Measurements from ENCODE around the gene HSD11B2. TPM values are rescaled to one million over a fixed set of nuclear protein-coding genes. Genes with fewer than 3 reads are reported as not detected.
A peak's percentile ranks its signal among the peaks of the same experiment; 100 is the strongest.

The HSD11B2 gene
- total RNA-seq, 1 experiment from 2014 or later: 10.2 TPM

- peaks cover 10% of the 10 kb centered on the region for H3K4me1 Mint-ChIP-seq (ENCODE audit: low read depth, unreplicated experiment)
- no peaks in the 10 kb centered on the region for H3K9me3 Mint-ChIP-seq (ENCODE audit: low read depth, unreplicated experiment)
- no peaks in the 10 kb centered on the region for H3K27me3 Mint-ChIP-seq (ENCODE audit: unreplicated experiment)
- intact Hi-C loops (cut with micrococcal nuclease; ENCODE audit: unreplicated experiment): no loop called here
- peak overlapping the region; percentile 99 for H3K27ac Mint-ChIP-seq (ENCODE audit: unreplicated experiment)
- no peak for TF ChIP-seq CTCF (IDR thresholded peaks at IDR 0.05; ENCODE audit: unreplicated experiment)
- peak overlapping the region; percentile 100 for H3K4me3 Mint-ChIP-seq (ENCODE audit: low read depth, unreplicated experiment)
- BruUV-seq (replicated peaks): TSS peak; percentile 68
- H3K36me3 Mint-ChIP-seq (ENCODE audit: insufficient read depth, unreplicated experiment): peaks cover 29% of the 10 kb centered on the region
- CTCF ChIA-PET: interaction anchor here (0.9 to 2.4 kb wide), 8 partner anchors 10 to 178 kb away, joined by 3 to 26 read pairs (median 8); partner anchors contain the start of gene ACD
- DNase-seq: peak; percentile 21
Measured at GRCh38 chr16:67481561-67482232, 50.8 kb downstream of the HSD11B2 start.

DNA sequence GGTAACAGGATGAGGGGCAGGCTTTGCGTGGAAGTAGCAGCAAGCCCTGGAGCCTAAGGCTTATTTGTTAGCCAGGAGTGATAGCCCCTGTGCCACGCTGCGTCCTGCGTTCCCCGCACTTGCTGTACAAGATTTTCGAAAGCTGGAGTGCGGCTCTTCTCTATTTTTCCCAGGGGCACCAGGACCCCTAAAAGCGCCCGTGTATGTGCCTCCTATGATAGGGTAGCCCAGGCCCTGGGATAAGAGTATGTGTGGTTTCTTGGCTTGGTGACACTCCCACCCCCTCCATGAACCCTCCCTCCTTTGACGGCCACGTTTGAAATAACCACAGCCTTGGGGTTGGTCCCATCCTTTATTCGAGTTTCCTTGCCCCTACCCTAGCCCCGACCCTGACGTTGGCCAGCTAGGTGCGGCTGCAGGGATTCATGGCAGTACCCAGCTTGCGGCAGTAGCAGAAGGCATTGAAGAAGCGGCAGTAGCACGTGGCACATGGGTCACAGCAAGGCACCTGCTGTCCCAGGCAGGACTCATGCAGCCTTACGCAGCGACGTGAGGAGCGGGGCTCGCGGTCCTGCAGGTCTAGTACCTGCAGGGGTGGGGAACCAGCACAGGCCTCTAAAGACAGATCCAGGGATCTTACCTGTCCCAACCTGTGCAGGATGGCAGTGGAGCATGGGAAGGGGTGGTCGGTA is 51.5 kb downstream of the HSD11B2 start:
- BruUV-seq (replicated peaks): no TSS peak
- Mint-ChIP-seq H3K4me3 (ENCODE audit: low read depth, unreplicated experiment) (peak overlapping the region; percentile 100), H3K36me3 (ENCODE audit: insufficient read depth, unreplicated experiment) (peaks cover 29% of the 10 kb centered on the region), H3K9me3 (ENCODE audit: low read depth, unreplicated experiment) (no peaks in the 10 kb centered on the region), H3K4me1 (ENCODE audit: low read depth, unreplicated experiment) (peaks cover 10% of the 10 kb centered on the region), H3K27me3 (ENCODE audit: unreplicated experiment) (no peaks in the 10 kb centered on the region), H3K27ac (ENCODE audit: unreplicated experiment) (no peak overlapping the region)
- TF ChIP-seq CTCF (IDR thresholded peaks at IDR 0.05; ENCODE audit: unreplicated experiment): no peak
- intact Hi-C loops (cut with micrococcal nuclease; ENCODE audit: unreplicated experiment): no loop called here
- no peak for DNase-seq
- CTCF ChIA-PET: no interaction called here

GRCh38 chr16:67483150-67483549 is 52.2 kb downstream of the HSD11B2 start, which contains the start of gene AGRP:
Gene AGRP (minus strand): TSS chr16:67483547. CDS start chr16:67483398, 149 bp downstream.
- Mint-ChIP-seq H3K27ac (ENCODE audit: unreplicated experiment) (no peak within 1 kb of the TSS), H3K27me3 (ENCODE audit: unreplicated experiment) (no peaks in the 10 kb centered on the region), H3K36me3 (ENCODE audit: insufficient read depth, unreplicated experiment) (peaks cover 29% of the 10 kb centered on the region), H3K4me3 (ENCODE audit: low read depth, unreplicated experiment) (no peak within 1 kb of the TSS), H3K9me3 (ENCODE audit: low read depth, unreplicated experiment) (no peaks in the 10 kb centered on the region), H3K4me1 (ENCODE audit: low read depth, unreplicated experiment) (peaks cover 10% of the 10 kb centered on the region)
- intact Hi-C loops (cut with micrococcal nuclease; ENCODE audit: unreplicated experiment): no loop called here
- BruUV-seq (replicated peaks): no TSS peak
- TF ChIP-seq CTCF (IDR thresholded peaks at IDR 0.05; ENCODE audit: unreplicated experiment): no peak
- DNase-seq: no peak
- CTCF ChIA-PET: no interaction called here

GRCh38 chr16:67483731-67484525 is 53.0 kb downstream of the HSD11B2 start:
- DNase-seq: no peak
- no TSS peak for BruUV-seq (replicated peaks)
- no peak overlapping the region for H3K4me3 Mint-ChIP-seq (ENCODE audit: low read depth, unreplicated experiment)
- no peak overlapping the region for H3K27ac Mint-ChIP-seq (ENCODE audit: unreplicated experiment)
- H3K27me3 Mint-ChIP-seq (ENCODE audit: unreplicated experiment): no peaks in the 10 kb centered on the region
- peaks cover 10% of the 10 kb centered on the region for H3K4me1 Mint-ChIP-seq (ENCODE audit: low read depth, unreplicated experiment)
- H3K9me3 Mint-ChIP-seq (ENCODE audit: low read depth, unreplicated experiment): no peaks in the 10 kb centered on the region
- no peak for TF ChIP-seq CTCF (IDR thresholded peaks at IDR 0.05; ENCODE audit: unreplicated experiment)
- CTCF ChIA-PET: no interaction called here
- intact Hi-C loops (cut with micrococcal nuclease; ENCODE audit: unreplicated experiment): no loop called here
- peaks cover 29% of the 10 kb centered on the region for H3K36me3 Mint-ChIP-seq (ENCODE audit: insufficient read depth, unreplicated experiment)

Data from Calu3 (cell line).